GM12878 (cell line): Measurements from ENCODE around the gene RABL2B.
"Not testable (repeated sequence)": the region's sequence is repeated elsewhere in the genome, so short reads cannot be mapped to it uniquely, and the experiment has no call there.

Source experiments
- CREM ChIP-seq: IDR thresholded peaks from 2 replicates; pipeline ENCODE4 v1.6.1; 2014; ENCODE audit warnings: antibody characterized with exemption, low read depth
- HCFC1 ChIP-seq: fragments of 150-350 bp; IDR thresholded peaks from 2 replicates; pipeline ENCODE4 v1.6.1; 2014; ENCODE audit warnings: low read length
- POLR2A ChIP-seq: IDR thresholded peaks from 2 replicates; pipeline ENCODE4 v1.6.1; 2011; ENCODE audit warnings: low read depth, mild to moderate bottlenecking, low read length
- TF ChIP-seq, protein P1 (sequence below): IDR thresholded peaks from 2 replicates; pipeline ENCODE4 v1.6.1; 2011; ENCODE audit warnings: low read depth, mild to moderate bottlenecking, low read length, moderate library complexity, borderline replicate concordance; ENCODE audit errors: extremely low read depth

DNA sequence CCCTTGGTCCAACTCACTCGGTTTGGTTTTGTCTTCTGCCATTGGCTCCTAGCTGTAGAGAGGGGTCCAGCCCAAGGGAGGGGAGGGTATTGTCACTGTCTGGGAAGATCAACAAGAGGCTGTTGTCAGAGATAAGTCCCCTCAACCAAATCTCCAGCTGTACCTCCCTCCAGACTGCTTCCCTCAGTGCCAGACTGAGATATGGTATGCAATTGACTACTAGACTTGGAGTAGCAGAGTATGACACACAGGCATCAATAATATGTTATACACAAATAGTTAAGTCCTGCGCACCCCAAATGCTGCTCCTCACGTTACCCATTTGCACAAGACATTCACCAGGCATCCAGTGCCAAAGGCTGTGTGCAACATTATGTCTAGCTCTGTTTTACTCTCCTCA, 1.2 kb downstream of the RABL2B start:
- not testable (repeated sequence) for TF ChIP-seq HCFC1, POLR2A, CREM
- TF ChIP-seq, protein P1, sequence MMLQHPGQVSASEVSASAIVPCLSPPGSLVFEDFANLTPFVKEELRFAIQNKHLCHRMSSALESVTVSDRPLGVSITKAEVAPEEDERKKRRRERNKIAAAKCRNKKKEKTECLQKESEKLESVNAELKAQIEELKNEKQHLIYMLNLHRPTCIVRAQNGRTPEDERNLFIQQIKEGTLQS = not testable (repeated sequence)
